HG03521 (cell line): ENCODE data around the gene SRD5A2.
"Not testable (repeated sequence)": the region's sequence is repeated elsewhere in the genome, so short reads cannot be mapped to it uniquely, and the experiment has no call there.

Experiments
- ATAC-seq: cut with Tn5 transposase; IDR thresholded peaks from one replicate; pipeline ENCODE4 v1.9.1; 2021; ENCODE audit warnings: mild to moderate bottlenecking, moderate library complexity; ENCODE audit not compliant: unreplicated experiment

The SRD5A2 gene

GRCh38 chr2:31534636-31535035, 46.1 kb downstream of the SRD5A2 start:
- no peak for ATAC-seq

GRCh38 chr2:31533036-31533435, 47.7 kb downstream of the SRD5A2 start:
- ATAC-seq = no peak

DNA sequence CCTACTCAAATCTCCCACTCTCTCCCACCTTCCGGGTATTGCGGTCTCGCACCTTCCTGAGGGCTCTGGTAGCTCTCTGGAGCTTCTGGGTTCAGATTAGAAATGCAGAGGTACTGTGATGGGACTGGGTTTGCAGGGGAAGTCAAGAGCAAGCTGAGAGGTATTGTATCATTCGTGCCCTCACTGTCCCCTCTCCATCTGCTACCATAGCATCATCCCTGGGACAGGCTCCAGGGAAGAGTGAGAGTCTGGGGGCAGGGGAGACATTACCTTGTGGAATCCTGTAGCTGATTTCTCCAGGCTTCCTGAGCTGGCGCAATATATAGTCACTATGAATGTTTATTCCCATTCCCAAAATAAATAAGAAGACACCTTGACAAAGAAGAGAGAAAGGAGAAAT, 49.6 kb downstream of the SRD5A2 start:
- no peak for ATAC-seq

GRCh38 chr2:31529256-31529655, 51.5 kb downstream of the SRD5A2 start:
- ATAC-seq = no peak

GRCh38 chr2:31528823-31529222, 51.9 kb downstream of the SRD5A2 start:
- ATAC-seq = no peak

- no peak for ATAC-seq
Measured at GRCh38 chr2:31526946-31527732, 53.6 kb downstream of the SRD5A2 start.

DNA sequence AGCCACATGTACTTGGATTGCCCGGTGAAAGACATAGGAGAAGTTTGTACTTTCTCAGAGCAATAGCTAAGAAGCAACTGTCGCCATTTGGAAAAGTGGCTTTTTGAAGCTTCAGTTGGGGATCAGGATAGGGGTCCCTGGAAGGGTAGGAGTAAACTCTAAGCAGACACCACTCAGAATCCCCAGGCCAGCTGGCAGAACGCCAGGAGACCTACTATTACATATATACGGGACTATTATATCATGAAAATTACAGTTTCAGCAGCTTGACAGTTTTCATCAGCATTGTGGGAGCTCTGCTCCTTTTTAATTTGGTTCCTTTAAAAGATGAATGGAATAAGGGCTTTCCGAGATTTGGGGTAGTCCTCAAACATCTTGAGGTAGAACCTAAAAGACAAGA, 54.9 kb downstream of the SRD5A2 start:
- no peak for ATAC-seq

DNA sequence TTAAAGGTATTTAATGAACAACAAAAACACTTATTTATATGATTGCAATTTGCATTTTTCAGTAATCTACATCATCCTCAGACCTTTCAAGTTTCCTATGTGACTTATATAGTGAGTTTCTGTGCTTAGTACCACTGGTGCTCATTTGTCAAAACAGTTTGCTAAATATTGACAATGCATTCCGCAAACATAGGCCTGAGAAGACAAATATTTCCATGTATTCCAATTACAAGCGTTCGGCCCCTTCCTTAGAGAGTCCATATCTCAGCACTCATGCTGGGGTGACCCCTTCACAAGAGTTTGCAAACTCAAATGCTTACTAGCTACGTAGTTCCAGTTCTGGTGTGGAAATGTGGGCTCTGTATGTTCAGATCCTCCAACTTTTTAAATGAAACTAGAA, 56.1 kb downstream of the SRD5A2 start:
- no peak for ATAC-seq

- no peak for ATAC-seq
Measured at GRCh38 chr2:31523871-31524492, 56.8 kb downstream of the SRD5A2 start.

- no peak for ATAC-seq
Measured at GRCh38 chr2:31522786-31523185, 58.0 kb downstream of the SRD5A2 start.

- ATAC-seq = no peak
Measured at GRCh38 chr2:31517442-31518203, 63.1 kb downstream of the SRD5A2 start.

GRCh38 chr2:31515586-31515985, 65.2 kb downstream of the SRD5A2 start:
- ATAC-seq = no peak

- no peak for ATAC-seq
Measured at GRCh38 chr2:31513553-31513952, 67.2 kb downstream of the SRD5A2 start.

DNA sequence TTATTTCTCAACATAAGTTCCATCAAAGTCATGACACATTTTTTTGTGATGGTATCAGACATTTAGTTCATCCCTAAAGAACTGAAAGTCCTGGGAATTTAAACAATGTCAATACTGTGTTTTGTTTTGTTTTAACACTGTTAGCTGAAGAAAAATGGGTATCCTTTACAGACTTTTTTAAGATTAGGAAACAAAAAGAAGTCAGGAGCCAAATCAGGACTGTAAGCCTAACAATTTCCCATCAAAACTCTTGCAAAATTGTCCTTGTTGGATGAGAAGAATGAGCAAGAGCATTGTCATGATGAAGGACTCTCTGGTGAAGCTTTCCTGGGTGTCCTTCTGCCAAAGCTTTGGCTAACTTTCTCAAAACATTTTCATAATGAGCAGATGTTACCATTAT, 69.4 kb downstream of the SRD5A2 start:
- ATAC-seq = no peak

DNA sequence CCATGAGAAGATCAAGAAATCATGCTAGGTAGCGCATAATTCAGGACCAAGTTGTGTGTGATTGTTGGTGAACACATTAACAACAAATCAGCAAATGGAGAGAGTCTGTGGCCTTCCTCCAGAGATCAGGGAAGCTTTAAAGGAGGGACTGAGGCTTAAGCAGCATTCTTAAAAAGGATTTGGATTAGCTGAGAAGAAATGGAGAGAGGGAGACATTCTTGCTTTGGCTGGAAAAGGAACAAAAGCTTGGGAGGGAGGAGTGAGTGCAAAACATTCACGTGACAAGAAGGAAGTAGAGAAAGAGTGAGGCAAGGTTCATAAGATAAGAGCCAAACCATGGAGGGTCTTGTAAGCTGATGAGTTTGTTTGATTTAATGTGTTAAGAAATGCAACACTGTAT, 75.6 kb downstream of the SRD5A2 start:
- no peak for ATAC-seq

DNA sequence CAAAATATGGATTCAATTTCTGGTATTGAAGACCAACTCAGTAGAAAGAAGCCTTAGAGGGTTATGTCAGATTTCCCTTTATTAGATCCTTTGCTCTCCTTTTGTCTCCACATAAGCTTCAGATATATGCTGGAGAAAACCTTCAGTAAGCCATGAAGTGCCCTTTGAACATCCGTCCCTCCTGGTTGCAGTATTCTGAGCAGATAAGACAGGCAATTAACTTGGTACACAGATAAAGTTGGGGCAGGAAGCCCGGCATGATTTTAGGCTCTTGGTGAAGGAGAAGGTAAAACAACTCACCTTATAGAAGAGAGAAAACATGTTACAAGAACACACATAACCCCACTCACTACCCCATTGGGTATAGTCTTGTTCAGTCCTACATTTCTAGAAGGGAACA, 76.4 kb downstream of the SRD5A2 start:
- no peak for ATAC-seq

GRCh38 chr2:31496451-31496874, 84.3 kb downstream of the SRD5A2 start:
- ATAC-seq = not testable (repeated sequence)

DNA sequence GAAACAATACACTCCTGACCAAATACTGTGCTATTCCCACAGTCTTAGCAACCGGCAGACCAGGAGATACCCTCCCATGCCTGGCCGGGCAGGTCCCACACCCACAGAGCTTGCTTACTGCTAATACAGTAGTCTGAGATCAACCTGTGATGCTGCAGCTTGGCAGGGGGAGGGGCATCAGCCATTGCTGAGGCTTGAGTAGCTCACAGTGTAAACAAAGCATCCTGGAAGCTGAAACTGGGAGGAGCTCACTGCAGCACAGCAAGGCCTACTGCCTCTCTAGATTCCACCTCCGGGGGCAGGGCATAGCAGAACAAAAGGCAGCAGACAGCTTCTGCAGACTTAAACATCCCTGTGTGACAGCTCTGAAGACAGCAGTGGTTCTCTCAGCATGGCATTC, 91.4 kb downstream of the SRD5A2 start:
- ATAC-seq = not testable (repeated sequence)

- ATAC-seq = no peak
Measured at GRCh38 chr2:31483246-31483645, 97.5 kb downstream of the SRD5A2 start.

DNA sequence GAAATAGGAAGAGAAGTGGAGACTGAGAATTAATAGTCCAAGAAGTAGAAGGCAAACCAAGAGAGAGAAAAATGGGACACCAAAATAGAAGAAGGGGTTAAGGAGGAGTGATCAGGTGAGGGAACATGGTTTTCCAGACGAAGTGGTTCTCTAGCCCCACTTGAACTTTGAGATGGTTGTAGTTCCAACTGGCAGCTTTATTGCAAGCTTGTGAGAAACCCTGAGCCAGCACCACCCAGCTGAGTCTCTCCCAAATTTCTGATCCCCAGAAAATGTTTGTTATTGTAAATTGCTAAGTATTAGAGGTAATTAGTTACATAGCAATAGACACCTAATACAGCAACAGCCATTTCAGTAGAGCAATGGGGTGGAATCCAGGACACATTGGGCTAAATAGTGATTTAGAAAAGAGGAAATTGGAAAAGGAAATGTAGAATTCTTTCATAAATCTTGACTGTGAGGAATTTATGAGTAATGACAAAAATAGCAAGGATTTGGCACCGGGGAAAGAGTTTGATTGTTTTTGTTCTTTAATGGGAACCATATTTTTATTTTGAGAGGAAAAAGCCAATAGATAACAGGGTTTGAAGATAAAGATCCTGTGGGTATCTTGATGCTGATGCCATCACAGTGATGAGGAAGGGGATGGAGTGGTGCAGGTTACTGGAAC, 104.1 kb downstream of the SRD5A2 start:
- ATAC-seq = no peak

- ATAC-seq = no peak
Measured at GRCh38 chr2:31475692-31476091, 105.0 kb downstream of the SRD5A2 start.
